Glutamatergic neuron (in vitro differentiated cells): ENCODE data around the gene COX7A2L. TPM values are rescaled to one million over a fixed set of nuclear protein-coding genes. Genes with fewer than 3 reads are reported as not detected.

ENCODE experiments used
- DNase-seq: peaks from one replicate; pipeline ENCODE4 v3.0.0; 2022
- H3K27ac Mint-ChIP-seq: one replicate; pipeline ENCODE4 v1.8.0; 2020; ENCODE audit warnings: mild to moderate bottlenecking, mixed read lengths, inconsistent platforms; ENCODE audit not compliant: unreplicated experiment
- H3K27me3 Mint-ChIP-seq: one replicate; pipeline ENCODE4 v1.8.0; 2020; ENCODE audit warnings: mild to moderate bottlenecking, moderate library complexity, mixed read lengths, inconsistent platforms; ENCODE audit not compliant: unreplicated experiment
- H3K36me3 Mint-ChIP-seq: one replicate; pipeline ENCODE4 v1.8.0; 2020; ENCODE audit warnings: mild to moderate bottlenecking, mixed read lengths, inconsistent platforms; ENCODE audit not compliant: unreplicated experiment
- H3K4me1 Mint-ChIP-seq: one replicate; pipeline ENCODE4 v1.8.0; 2020; ENCODE audit warnings: mild to moderate bottlenecking, low read depth, mixed read lengths, inconsistent platforms; ENCODE audit not compliant: unreplicated experiment
- H3K4me3 Mint-ChIP-seq: one replicate; pipeline ENCODE4 v1.8.0; 2020; ENCODE audit warnings: mild to moderate bottlenecking, mixed read lengths, inconsistent platforms; ENCODE audit not compliant: unreplicated experiment
- H3K9me3 Mint-ChIP-seq: one replicate; pipeline ENCODE4 v1.8.0; 2020; ENCODE audit warnings: mild to moderate bottlenecking, moderate library complexity, mixed read lengths, inconsistent platforms; ENCODE audit not compliant: unreplicated experiment
- CTCF ChIP-seq: fragments of 200-600 bp; sonication (generic); IDR thresholded peaks from one replicate; pipeline ENCODE4 v1.5.0; 2021; ENCODE audit not compliant: partially characterized antibody, unreplicated experiment
- total RNA-seq: library from RNA; stranded (reverse); fragmentation: NEBNext Ultra II Directional; extraction: Animal tissue kit (Norgen Biotek cat#: 25700); gene quantifications from one replicate; pipeline ENCODE4 v1.2.1, GENCODE V29; 2021; ENCODE audit not compliant: unreplicated experiment

The COX7A2L gene
- total RNA-seq, 1 donor from 2014 or later, result 98.8 TPM

DNA sequence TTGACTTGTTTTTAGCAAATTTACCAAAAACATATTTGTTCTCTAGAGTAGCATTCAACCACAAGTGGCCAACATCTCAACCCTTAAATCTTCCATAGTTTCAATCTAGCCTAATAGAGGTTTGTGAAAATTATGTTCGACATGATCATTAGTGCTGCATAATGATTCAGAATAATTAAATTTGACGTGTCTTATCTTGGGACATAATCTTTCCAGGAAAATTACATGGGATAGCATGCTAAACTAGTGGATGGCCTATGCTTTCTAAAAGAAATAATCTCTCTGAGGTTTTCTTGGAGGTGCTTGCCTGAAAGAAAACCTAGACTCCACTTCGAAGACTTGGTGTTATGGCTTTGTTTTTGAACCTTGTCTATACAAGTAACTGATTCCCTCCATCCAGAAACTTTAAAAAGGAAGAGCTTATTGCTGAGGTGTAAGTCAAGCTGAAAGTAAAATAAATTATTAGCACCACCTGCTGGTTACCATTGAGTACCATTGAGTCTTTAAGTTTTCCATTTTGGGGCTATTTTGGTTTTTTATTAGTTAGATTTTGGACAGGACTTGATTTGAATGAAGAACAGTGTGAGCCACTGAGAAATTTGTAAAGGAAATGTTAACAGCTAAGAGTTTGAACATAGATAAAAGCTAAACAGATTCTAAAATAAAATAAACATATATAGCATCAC lies 32.7 kb downstream of the COX7A2L start:
- TF ChIP-seq CTCF, result peak; percentile 52
- H3K27ac Mint-ChIP-seq, result no peak overlapping the region
- H3K9me3 Mint-ChIP-seq, result no peaks in the 10 kb centered on the region
- no peaks in the 10 kb centered on the region for H3K27me3 Mint-ChIP-seq
- no peaks in the 10 kb centered on the region for H3K36me3 Mint-ChIP-seq
- no peak for DNase-seq
- no peak overlapping the region for H3K4me3 Mint-ChIP-seq
- no peaks in the 10 kb centered on the region for H3K4me1 Mint-ChIP-seq

DNA sequence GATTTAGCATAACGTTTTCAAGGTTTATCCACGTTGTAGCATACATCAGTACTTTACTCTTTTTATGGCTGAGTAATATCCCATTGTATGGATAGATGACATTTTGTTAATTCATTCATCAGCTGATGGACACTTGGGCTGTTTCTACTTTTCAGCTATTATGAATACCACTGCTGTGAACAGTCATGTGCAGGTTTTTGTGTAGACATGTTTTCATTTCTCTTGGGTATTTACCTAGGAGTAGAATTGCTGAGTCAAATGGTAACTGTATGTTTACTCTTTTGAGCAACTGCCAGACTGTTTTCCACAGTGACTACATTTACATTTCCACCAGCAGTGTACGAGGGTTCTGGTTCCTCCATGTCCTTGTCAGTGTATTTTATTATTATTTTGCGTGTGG lies 33.9 kb downstream of the COX7A2L start:
- Mint-ChIP-seq H3K4me3 (no peak overlapping the region), H3K36me3 (no peaks in the 10 kb centered on the region), H3K27ac (no peak overlapping the region), H3K4me1 (no peaks in the 10 kb centered on the region), H3K9me3 (no peaks in the 10 kb centered on the region), H3K27me3 (no peaks in the 10 kb centered on the region)
- no peak for DNase-seq
- TF ChIP-seq CTCF, result no peak

DNA sequence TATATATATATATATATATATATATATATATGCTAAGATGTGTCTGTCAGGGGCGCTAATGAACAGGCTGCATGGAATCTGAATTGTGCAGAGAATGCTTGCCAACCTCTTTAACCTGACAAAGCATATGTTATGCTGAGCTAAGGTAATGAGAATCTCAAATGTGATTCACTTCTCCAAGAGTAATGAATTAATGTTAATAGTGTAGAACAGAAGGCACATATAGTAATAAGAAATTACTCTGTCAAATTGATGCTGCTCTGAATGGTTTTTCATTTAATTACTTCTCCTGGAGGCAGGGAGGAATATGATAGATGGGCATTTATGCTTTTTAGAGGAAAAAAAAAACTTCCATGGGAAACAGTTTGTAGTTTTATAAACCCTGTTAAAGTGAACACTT lies 35.4 kb downstream of the COX7A2L start:
- H3K27ac Mint-ChIP-seq, result no peak overlapping the region
- H3K36me3 Mint-ChIP-seq, result no peaks in the 10 kb centered on the region
- no peaks in the 10 kb centered on the region for H3K9me3 Mint-ChIP-seq
- no peaks in the 10 kb centered on the region for H3K27me3 Mint-ChIP-seq
- no peak for DNase-seq
- no peak overlapping the region for H3K4me3 Mint-ChIP-seq
- no peak for TF ChIP-seq CTCF
- no peaks in the 10 kb centered on the region for H3K4me1 Mint-ChIP-seq

- H3K27ac Mint-ChIP-seq, result no peak overlapping the region
- no peaks in the 10 kb centered on the region for H3K27me3 Mint-ChIP-seq
- H3K4me3 Mint-ChIP-seq, result no peak overlapping the region
- H3K36me3 Mint-ChIP-seq, result no peaks in the 10 kb centered on the region
- H3K4me1 Mint-ChIP-seq, result no peaks in the 10 kb centered on the region
- DNase-seq, result no peak
- H3K9me3 Mint-ChIP-seq, result no peaks in the 10 kb centered on the region
- no peak for TF ChIP-seq CTCF
Measured at GRCh38 chr2:42324949-42325348, 36.1 kb downstream of the COX7A2L start.

DNA sequence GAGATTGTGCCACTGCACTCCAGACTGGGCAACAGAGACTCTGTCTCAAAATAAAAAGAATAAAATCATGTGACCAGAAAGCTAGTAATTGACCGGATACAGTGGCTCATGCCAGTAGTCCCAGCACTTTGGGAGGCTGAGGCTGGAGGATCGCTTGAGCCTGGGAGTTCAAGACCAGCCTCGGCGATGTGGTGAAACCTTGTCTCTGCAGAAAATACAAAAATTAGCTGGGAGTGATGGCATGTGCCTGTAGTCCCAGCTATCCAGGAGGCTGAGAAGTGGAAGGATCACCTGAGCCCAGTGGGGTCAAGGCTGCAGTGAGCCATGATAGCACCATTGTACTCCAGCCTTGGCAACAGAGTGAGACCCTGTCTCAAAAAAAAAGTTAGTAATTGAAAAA lies 36.8 kb downstream of the COX7A2L start:
- Mint-ChIP-seq H3K4me1 (no peaks in the 10 kb centered on the region), H3K4me3 (no peak overlapping the region), H3K36me3 (no peaks in the 10 kb centered on the region), H3K27ac (no peak overlapping the region), H3K9me3 (no peaks in the 10 kb centered on the region), H3K27me3 (no peaks in the 10 kb centered on the region)
- no peak for TF ChIP-seq CTCF
- no peak for DNase-seq
